NCI-H82 (cell line): ENCODE data around the gene ATF6.

ENCODE experiments used
- DNase-seq: peaks from one replicate; lab custom pipeline; 2025; lab: John Stamatoyannopoulos, UW

The ATF6 gene

GRCh38 chr1:161836018-161836417 lies 69.9 kb downstream of the ATF6 start:
- no peak for DNase-seq

- DNase-seq: no peak
Observed at GRCh38 chr1:161838362-161838761, 72.2 kb downstream of the ATF6 start.

- no peak for DNase-seq
Observed at GRCh38 chr1:161838885-161839284, 72.8 kb downstream of the ATF6 start.

GRCh38 chr1:161839591-161839990 lies 73.5 kb downstream of the ATF6 start:
- DNase-seq: no peak

- DNase-seq: no peak
Observed at GRCh38 chr1:161840363-161840762, 74.2 kb downstream of the ATF6 start.

GRCh38 chr1:161843156-161843555 lies 77.0 kb downstream of the ATF6 start:
- no peak for DNase-seq

GRCh38 chr1:161844696-161845095 lies 78.6 kb downstream of the ATF6 start:
- no peak for DNase-seq

GRCh38 chr1:161848676-161849075 lies 82.6 kb downstream of the ATF6 start:
- DNase-seq: no peak

GRCh38 chr1:161849518-161849917 lies 83.4 kb downstream of the ATF6 start:
- no peak for DNase-seq

- DNase-seq: no peak
Observed at GRCh38 chr1:161855260-161855659, 89.1 kb downstream of the ATF6 start.

GRCh38 chr1:161858271-161858670 lies 92.2 kb downstream of the ATF6 start:
- DNase-seq: no peak

- DNase-seq: no peak
Observed at GRCh38 chr1:161863549-161863948, 97.4 kb downstream of the ATF6 start.

- no peak for DNase-seq
Observed at GRCh38 chr1:161864577-161864976, 98.5 kb downstream of the ATF6 start.

GRCh38 chr1:161866241-161866640 lies 100.1 kb downstream of the ATF6 start:
- DNase-seq: no peak

- DNase-seq: no peak
Observed at GRCh38 chr1:161868832-161869231, 102.7 kb downstream of the ATF6 start.

GRCh38 chr1:161869291-161869690 lies 103.2 kb downstream of the ATF6 start:
- no peak for DNase-seq

GRCh38 chr1:161872506-161872905 lies 106.4 kb downstream of the ATF6 start:
- DNase-seq: no peak

- no peak for DNase-seq
Observed at GRCh38 chr1:161879261-161879660, 113.1 kb downstream of the ATF6 start.

- DNase-seq: no peak
Observed at GRCh38 chr1:161884475-161884874, 118.4 kb downstream of the ATF6 start.

GRCh38 chr1:161885003-161885402 lies 118.9 kb downstream of the ATF6 start:
- DNase-seq: no peak

- no peak for DNase-seq
Observed at GRCh38 chr1:161885759-161886158, 119.6 kb downstream of the ATF6 start.

GRCh38 chr1:161886589-161886988 lies 120.5 kb downstream of the ATF6 start:
- no peak for DNase-seq

- no peak for DNase-seq
Observed at GRCh38 chr1:161887730-161888287, 121.7 kb downstream of the ATF6 start.

- no peak for DNase-seq
Observed at GRCh38 chr1:161890574-161890973, 124.5 kb downstream of the ATF6 start.

- no peak for DNase-seq
Observed at GRCh38 chr1:161899091-161899490, 133.0 kb downstream of the ATF6 start.
